GM10847 (cell line): ENCODE results near the gene EPB41L1.

Experiments
- POLR2A ChIP-seq: IDR thresholded peaks from 2 replicates; pipeline ENCODE4 v1.6.1; 2011; ENCODE audit not compliant: insufficient read length; ENCODE audit errors: extremely low read depth

The EPB41L1 gene

DNA sequence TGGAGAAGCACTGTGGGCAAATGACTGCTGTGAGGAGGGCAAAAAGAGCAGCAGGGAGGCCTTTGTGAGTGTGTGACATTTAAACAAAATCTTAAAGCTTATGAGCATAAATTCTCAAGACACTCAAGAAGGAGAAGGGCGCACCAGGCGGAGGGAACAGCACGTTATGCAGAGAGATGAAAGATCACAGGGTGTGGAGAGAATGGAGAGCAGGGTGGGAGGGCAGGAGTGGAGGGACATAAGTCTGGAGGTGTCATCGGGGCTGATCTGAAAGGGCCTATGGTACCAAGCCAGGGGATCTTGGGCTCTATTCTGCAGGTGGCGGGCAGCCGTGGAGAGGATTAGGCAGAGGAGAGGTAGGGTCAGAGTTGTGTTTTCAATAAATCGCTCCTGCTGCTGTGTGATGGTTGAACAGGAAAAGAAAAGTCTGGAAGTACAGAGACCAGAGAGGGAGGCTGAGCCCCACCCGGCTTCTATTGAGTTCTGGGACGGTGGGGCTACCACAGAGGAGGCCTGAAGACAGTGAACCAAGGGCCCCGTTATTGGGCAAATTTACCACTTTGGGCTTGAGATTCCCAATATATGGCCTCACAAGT is 127.3 kb downstream of the EPB41L1 start:
- no peak for TF ChIP-seq POLR2A
